ENCODE measurements around the gene FBN2.

- TF ChIP-seq, protein P1, sequence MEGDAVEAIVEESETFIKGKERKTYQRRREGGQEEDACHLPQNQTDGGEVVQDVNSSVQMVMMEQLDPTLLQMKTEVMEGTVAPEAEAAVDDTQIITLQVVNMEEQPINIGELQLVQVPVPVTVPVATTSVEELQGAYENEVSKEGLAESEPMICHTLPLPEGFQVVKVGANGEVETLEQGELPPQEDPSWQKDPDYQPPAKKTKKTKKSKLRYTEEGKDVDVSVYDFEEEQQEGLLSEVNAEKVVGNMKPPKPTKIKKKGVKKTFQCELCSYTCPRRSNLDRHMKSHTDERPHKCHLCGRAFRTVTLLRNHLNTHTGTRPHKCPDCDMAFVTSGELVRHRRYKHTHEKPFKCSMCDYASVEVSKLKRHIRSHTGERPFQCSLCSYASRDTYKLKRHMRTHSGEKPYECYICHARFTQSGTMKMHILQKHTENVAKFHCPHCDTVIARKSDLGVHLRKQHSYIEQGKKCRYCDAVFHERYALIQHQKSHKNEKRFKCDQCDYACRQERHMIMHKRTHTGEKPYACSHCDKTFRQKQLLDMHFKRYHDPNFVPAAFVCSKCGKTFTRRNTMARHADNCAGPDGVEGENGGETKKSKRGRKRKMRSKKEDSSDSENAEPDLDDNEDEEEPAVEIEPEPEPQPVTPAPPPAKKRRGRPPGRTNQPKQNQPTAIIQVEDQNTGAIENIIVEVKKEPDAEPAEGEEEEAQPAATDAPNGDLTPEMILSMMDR (IDR thresholded peaks at IDR 0.05): no peak
- TF ChIP-seq POLR2A (IDR thresholded peaks at IDR 0.05) (no peak), EP300 (IDR thresholded peaks at IDR 0.05) (no peak)
Measured at GRCh38 chr5:128541385-128541784, 3.3 kb upstream of the FBN2 start.
